GM13977 (cell line): ENCODE measurements around the gene PIGL.
"Not testable (repeated sequence)": the region's sequence is repeated elsewhere in the genome, so short reads cannot be mapped to it uniquely, and the experiment has no call there.

Source experiments
- DNase-seq: peaks from one replicate; pipeline ENCODE4 v3.0.0; 2012; ENCODE audit warnings: low spot score
- in situ Hi-C: fragments of 300-500 bp; cut with MboI; formaldehyde crosslinking; loops from one replicate; pipeline ENCODE4 v1.12.0; 2022; ENCODE audit warnings: low sequenced_read_pairs, low pct_unique_long_range_greater_than_20kb, mixed read lengths, inconsistent platforms; ENCODE audit not compliant: unreplicated experiment
- TF ChIP-seq, protein P1 (sequence below): IDR thresholded peaks from 2 replicates; pipeline ENCODE4 v1.5.1; 2012; ENCODE audit warnings: mild to moderate bottlenecking, control low read depth; ENCODE audit not compliant: insufficient read depth; ENCODE audit errors: extremely low read depth, missing control alignments

The PIGL gene

DNA sequence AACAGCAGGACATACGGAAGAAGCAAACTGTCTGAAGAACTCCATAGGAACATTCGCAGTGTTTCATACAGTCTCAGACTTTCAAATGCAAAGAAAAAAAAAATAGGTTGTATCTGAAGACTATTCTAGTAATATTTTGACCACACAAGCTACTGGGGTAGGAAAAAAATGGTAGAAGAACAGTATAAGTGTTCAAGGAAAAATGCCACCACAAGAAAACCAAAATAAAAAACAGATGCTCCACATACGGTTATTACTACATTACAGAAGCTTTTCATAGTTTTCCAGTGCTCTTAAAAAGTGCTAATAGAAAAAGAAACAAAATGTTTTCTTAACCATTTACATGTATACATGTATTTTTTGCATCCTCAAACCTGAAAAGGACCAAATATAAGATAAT lies 5.4 kb upstream of the PIGL start:
- in situ Hi-C loops = no loop called here
- TF ChIP-seq, protein P1, sequence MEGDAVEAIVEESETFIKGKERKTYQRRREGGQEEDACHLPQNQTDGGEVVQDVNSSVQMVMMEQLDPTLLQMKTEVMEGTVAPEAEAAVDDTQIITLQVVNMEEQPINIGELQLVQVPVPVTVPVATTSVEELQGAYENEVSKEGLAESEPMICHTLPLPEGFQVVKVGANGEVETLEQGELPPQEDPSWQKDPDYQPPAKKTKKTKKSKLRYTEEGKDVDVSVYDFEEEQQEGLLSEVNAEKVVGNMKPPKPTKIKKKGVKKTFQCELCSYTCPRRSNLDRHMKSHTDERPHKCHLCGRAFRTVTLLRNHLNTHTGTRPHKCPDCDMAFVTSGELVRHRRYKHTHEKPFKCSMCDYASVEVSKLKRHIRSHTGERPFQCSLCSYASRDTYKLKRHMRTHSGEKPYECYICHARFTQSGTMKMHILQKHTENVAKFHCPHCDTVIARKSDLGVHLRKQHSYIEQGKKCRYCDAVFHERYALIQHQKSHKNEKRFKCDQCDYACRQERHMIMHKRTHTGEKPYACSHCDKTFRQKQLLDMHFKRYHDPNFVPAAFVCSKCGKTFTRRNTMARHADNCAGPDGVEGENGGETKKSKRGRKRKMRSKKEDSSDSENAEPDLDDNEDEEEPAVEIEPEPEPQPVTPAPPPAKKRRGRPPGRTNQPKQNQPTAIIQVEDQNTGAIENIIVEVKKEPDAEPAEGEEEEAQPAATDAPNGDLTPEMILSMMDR = no peak
- DNase-seq = no peak

DNA sequence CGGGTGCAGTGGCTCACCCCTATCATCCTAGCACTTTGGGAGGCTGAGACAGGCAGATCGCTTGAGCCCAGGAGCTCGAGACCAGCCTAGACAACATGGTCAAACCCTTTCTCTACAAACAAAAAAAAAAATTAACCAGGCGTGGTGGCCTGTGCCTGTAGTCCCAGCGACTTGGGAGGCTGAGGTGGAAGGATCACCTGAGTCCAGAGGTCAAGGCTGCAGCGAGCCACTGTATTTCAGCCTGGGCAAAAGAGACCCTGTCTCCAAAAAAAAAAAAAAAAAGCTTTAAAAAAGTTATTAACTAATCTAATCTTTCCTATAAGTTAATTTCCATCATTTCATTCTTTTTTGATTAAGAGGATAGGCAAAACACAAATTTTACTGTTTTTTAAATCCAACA lies 4.2 kb upstream of the PIGL start:
- no peak for DNase-seq
- in situ Hi-C loops = no loop called here
- TF ChIP-seq, protein P1 = no peak

DNA sequence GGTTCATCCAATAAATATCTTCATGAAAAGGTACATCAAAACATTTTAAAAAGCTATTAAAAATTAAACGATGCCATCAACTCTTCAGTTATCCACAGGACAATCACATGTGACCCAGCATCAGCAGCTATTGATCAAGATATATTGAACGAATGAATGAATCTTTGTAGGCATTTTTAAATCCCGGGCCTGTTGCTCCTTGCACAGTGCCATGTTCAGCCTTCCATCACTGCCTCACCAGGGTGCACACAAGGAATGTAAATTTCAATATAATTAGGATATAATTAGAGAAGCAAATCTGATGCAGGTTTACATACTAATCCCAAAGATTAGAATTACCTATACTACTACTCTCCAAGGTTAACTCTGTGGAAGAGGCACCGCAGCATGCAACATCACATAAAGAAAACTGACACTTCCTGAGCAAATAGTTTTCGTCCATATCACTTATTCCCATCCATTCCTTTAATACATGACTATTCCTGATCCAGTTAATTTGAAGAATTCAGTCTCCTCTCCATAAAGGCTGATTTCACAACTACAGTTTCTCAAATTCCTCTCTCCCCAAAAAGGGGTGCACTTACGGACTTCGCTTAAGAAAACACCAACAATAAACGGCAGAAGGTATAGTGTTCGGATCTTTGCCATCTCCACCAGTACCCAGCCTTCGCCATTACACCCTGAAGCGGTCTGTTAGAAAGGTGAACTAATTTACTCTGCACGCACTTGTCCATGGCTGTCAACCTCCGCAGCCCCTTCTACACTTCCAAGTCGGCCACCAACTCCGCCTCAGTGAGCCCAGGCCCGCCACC lies 2.6 kb upstream of the PIGL start:
- in situ Hi-C loops = no loop called here
- TF ChIP-seq, protein P1 = no peak
- DNase-seq = peak; percentile 56

DNA sequence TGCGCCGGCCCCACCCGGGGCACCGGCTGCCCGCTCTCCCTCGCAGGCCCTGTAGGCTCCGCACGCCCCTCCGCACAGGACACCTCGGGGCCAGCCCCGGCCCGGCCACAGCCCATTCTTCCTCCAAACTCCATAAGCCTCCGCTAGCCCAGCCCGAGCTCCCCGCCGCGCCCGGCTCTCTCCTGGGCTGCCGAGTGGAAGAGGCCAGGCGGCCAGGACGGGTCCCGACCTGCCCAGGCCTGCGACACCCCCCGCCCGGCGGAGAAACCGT lies 2.1 kb upstream of the PIGL start:
- no peak for DNase-seq
- in situ Hi-C loops = no loop called here
- TF ChIP-seq, protein P1 = no peak

DNA sequence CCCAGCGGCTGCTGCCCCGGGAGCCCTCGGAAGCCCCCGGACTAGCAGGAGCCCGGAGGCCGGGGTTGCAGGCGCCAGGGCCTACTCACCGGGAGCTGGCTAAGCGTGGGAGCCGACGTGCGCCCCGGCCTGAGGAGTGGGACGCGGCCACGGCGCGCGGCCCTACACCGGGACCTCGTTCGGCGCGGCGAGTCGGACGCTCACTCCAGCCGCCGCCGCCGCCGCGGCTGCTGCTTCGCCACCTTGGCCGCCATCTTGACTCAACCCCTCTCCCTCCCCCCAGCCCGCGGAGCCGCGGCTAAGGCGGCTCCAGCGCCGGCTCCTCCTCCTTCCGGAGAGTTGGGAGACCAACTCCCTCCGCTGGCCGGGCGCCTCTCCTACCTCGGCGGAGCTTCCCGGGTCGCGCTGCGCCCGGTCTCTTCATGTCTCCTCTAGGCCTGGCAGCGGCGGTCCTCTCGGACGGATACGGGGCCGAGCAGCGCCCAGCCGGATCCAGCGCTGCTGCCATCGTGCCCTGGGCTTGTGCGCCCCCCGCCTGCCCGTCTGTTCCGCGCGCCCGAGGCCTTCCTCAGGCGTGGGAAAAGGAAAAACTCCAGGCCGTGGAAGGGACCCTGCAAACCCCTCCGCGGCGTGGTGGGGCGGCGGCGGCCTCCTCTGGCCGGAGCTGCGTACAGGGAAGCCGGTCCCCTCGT lies 1.6 kb upstream of the PIGL start, which contains the start of gene NCOR1:
TSS of gene NCOR1 (minus strand) at position 262 of the 692 bp plus-strand sequence. CDS start 20,965 bp downstream, outside the sequence.
- in situ Hi-C loops = no loop called here
- TF ChIP-seq, protein P1 = peak; percentile 35
- DNase-seq = peak; percentile 90

DNA sequence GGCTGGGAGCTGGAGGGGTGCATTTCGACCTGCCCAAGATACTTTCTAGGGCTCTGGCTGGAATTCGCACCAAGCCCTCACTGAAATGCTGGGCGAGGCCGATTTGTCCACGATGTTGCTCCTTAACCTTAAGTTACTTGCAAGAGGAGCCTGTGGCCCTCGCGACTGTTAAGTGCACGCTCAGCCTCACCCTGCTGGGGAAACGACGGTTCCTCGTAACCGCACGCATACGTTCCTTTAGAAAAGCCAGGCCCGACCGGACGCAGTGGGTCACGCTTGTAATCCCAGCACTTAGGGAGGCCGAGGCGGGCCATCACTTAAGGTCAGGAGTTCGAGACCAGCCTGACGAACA lies 1.1 kb upstream of the PIGL start:
- TF ChIP-seq, protein P1 = no peak
- in situ Hi-C loops = no loop called here
- DNase-seq = no peak

DNA sequence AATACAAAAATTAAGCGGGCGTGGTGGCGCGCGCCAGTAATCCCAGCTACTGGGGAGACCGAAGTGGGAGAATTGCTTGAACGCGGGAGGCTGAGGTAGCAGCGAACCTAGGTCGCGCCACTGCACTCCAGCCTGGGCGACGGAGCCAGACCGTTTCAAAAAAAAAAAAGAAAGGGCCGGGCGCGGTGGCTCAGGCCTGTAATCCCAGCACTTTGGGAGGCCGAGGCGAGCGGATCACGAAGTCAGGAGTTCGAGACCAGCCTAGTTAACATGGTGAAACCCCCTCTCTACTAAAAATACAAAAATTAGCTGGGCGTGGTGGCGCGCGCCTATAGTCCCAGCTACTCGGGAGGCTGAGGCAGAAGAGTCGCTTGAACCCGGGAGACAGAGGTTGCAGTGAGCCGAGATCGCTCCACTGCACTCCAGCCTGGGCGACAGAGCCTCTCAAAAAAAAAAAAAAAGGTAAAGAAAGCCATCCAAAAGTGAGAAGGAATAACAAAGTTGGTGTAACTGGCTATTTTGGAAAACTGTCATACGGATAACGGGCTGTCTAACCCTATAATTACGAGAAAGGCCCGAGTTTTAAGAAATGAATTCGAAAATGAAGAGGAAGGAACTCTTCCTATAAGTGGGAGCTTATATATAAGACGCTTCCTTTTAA lies 539 bp upstream of the PIGL start:
- DNase-seq, in situ Hi-C loops: not testable (repeated sequence)
